ENCODE results near the gene KIAA2012. TPM values are rescaled to one million over a fixed set of nuclear protein-coding genes. Genes with fewer than 3 reads are reported as not detected.

The KIAA2012 gene
- total RNA-seq, 1 donor = not detected

GRCh38 chr2:202187570-202187969 is 114.5 kb downstream of the KIAA2012 start:
- no peak for TF ChIP-seq CTCF (IDR thresholded peaks at IDR 0.05; ENCODE audit: extremely low read depth, low read depth, low read length)
- DNase-seq (ENCODE audit: insufficient read length, low spot score, missing footprints) = no peak
- H3K27ac ChIP-seq (ENCODE audit: low read depth, low read length) = no peak overlapping the region
- H3K4me1 ChIP-seq (ENCODE audit: insufficient read depth, low read length) = peaks cover 18% of the 10 kb centered on the region
- no peaks in the 10 kb centered on the region for H3K9me3 ChIP-seq (ENCODE audit: low read depth, low read length)
- no peaks in the 10 kb centered on the region for H3K27me3 ChIP-seq (ENCODE audit: insufficient read depth, low read length)
- no peak overlapping the region for H3K4me2 ChIP-seq (ENCODE audit: insufficient read depth, low read length)
- no peaks in the 10 kb centered on the region for H3K79me2 ChIP-seq (ENCODE audit: insufficient read depth, low read length)
- H3K36me3 ChIP-seq (ENCODE audit: insufficient read depth, low read length) = no peaks in the 10 kb centered on the region
- no peak overlapping the region for H3K4me3 ChIP-seq (ENCODE audit: insufficient read depth, low read length)
- no peak overlapping the region for H2AFZ ChIP-seq (ENCODE audit: low read length)
- no peaks in the 10 kb centered on the region for H4K20me1 ChIP-seq (ENCODE audit: insufficient read depth, low read length)

- Histone ChIP-seq H3K27me3 (ENCODE audit: insufficient read depth, low read length) (no peaks in the 10 kb centered on the region), H3K4me3 (ENCODE audit: insufficient read depth, low read length) (no peak overlapping the region), H4K20me1 (ENCODE audit: insufficient read depth, low read length) (no peaks in the 10 kb centered on the region), H3K4me1 (ENCODE audit: insufficient read depth, low read length) (no peaks in the 10 kb centered on the region), H3K9me3 (ENCODE audit: low read depth, low read length) (no peaks in the 10 kb centered on the region), H2AFZ (ENCODE audit: low read length) (no peak overlapping the region), H3K79me2 (ENCODE audit: insufficient read depth, low read length) (no peaks in the 10 kb centered on the region), H3K27ac (ENCODE audit: low read depth, low read length) (no peak overlapping the region), H3K36me3 (ENCODE audit: insufficient read depth, low read length) (no peaks in the 10 kb centered on the region), H3K4me2 (ENCODE audit: insufficient read depth, low read length) (no peak overlapping the region)
- DNase-seq (ENCODE audit: insufficient read length, low spot score, missing footprints) = no peak
- no peak for TF ChIP-seq CTCF (IDR thresholded peaks at IDR 0.05; ENCODE audit: extremely low read depth, low read depth, low read length)
Measured at GRCh38 chr2:202193305-202193704, 120.2 kb downstream of the KIAA2012 start.

- no peaks in the 10 kb centered on the region for H3K9me3 ChIP-seq (ENCODE audit: low read depth, low read length)
- no peaks in the 10 kb centered on the region for H4K20me1 ChIP-seq (ENCODE audit: insufficient read depth, low read length)
- H3K4me2 ChIP-seq (ENCODE audit: insufficient read depth, low read length) = no peak overlapping the region
- H3K4me1 ChIP-seq (ENCODE audit: insufficient read depth, low read length) = no peaks in the 10 kb centered on the region
- H3K36me3 ChIP-seq (ENCODE audit: insufficient read depth, low read length) = no peaks in the 10 kb centered on the region
- no peaks in the 10 kb centered on the region for H3K27me3 ChIP-seq (ENCODE audit: insufficient read depth, low read length)
- no peak overlapping the region for H3K4me3 ChIP-seq (ENCODE audit: insufficient read depth, low read length)
- no peak overlapping the region for H3K27ac ChIP-seq (ENCODE audit: low read depth, low read length)
- H2AFZ ChIP-seq (ENCODE audit: low read length) = peak overlapping the region; percentile 31
- no peaks in the 10 kb centered on the region for H3K79me2 ChIP-seq (ENCODE audit: insufficient read depth, low read length)
- DNase-seq (ENCODE audit: insufficient read length, low spot score, missing footprints) = peak; percentile 76
- no peak for TF ChIP-seq CTCF (IDR thresholded peaks at IDR 0.05; ENCODE audit: extremely low read depth, low read depth, low read length)
Measured at GRCh38 chr2:202193881-202194353, 120.9 kb downstream of the KIAA2012 start.

GRCh38 chr2:202194418-202194817 is 121.4 kb downstream of the KIAA2012 start:
- Histone ChIP-seq H2AFZ (ENCODE audit: low read length) (peak overlapping the region; percentile 31), H3K27me3 (ENCODE audit: insufficient read depth, low read length) (no peaks in the 10 kb centered on the region), H3K4me3 (ENCODE audit: insufficient read depth, low read length) (no peak overlapping the region), H3K4me2 (ENCODE audit: insufficient read depth, low read length) (no peak overlapping the region), H3K9me3 (ENCODE audit: low read depth, low read length) (no peaks in the 10 kb centered on the region), H3K4me1 (ENCODE audit: insufficient read depth, low read length) (no peaks in the 10 kb centered on the region), H3K36me3 (ENCODE audit: insufficient read depth, low read length) (no peaks in the 10 kb centered on the region), H3K79me2 (ENCODE audit: insufficient read depth, low read length) (no peaks in the 10 kb centered on the region), H4K20me1 (ENCODE audit: insufficient read depth, low read length) (no peaks in the 10 kb centered on the region), H3K27ac (ENCODE audit: low read depth, low read length) (no peak overlapping the region)
- no peak for TF ChIP-seq CTCF (IDR thresholded peaks at IDR 0.05; ENCODE audit: extremely low read depth, low read depth, low read length)
- no peak for DNase-seq (ENCODE audit: insufficient read length, low spot score, missing footprints)
